Esophagus squamous epithelium (tissue), 4 donors: ENCODE data around the gene ZNF225.

Source experiments
- CTCF ChIP-seq, 6 experiments: fragments of 450-650 bp in 4 of 6; fragments of 200-600 bp in 2 of 6; sonication (generic) in 2 of 6; IDR thresholded peaks; one replicate each; pipeline ENCODE4 v1.5.1; 2016 to 2019; ENCODE audit warnings: antibody characterized with exemption in 6 of 6, mild to moderate bottlenecking in 4 of 6, moderate library complexity in 4 of 6
- POLR2A ChIP-seq, 4 donors: fragments of 450-650 bp; IDR thresholded peaks; one replicate each; pipeline ENCODE4 v1.6.1; 2017; ENCODE audit warnings: antibody characterized with exemption in 4 of 4, mild to moderate bottlenecking in 4 of 4, moderate library complexity in 3 of 4

GRCh38 chr19:44180968-44181367 is 67.8 kb downstream of the ZNF225 start:
- TF ChIP-seq CTCF (IDR thresholded peaks at IDR 0.05), result no peak
- TF ChIP-seq POLR2A (IDR thresholded peaks at IDR 0.05), result no peak
